Measurements from ENCODE around the gene TSG101.

TSG101 gene

DNA sequence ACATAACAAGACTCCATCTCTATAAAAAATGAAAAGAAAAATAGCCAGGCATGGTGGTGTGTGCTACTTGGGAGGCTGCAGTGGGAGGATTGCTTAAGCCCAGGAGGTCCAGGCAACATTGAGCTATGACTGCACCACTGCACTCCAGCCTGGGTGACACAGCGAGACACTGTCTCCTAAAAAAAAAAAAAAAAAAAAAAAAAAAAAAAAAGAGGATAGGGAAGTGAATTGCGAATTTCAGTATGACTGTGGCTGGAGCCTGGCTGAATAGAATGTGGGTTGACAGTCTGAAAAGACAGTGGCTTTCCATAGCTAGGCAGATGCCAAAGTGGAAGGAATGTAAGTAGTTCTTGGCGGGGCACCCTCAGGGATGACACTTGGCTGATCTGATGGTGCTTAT, 77.5 kb downstream of the TSG101 start:
- no peak overlapping the region for H3K23ac ChIP-seq (ENCODE audit: low read length)
- no peak overlapping the region for H4K91ac ChIP-seq (ENCODE audit: low read depth, low read length)
- H3K4ac ChIP-seq (ENCODE audit: low read depth, low read length) = no peak overlapping the region
- no peak overlapping the region for H2AK5ac ChIP-seq (ENCODE audit: low read length)
- no peak overlapping the region for H2BK5ac ChIP-seq (ENCODE audit: low read depth, low read length, poor library complexity)
- no peaks in the 10 kb centered on the region for H3K27me3 ChIP-seq (ENCODE audit: insufficient read depth, low read length)
- H3K79me1 ChIP-seq (ENCODE audit: low read length) = no peaks in the 10 kb centered on the region
- H3K4me3 ChIP-seq (ENCODE audit: low read depth, low read length) = no peak overlapping the region
- no peak overlapping the region for H3K18ac ChIP-seq (ENCODE audit: low read length)
- no peak overlapping the region for H4K8ac ChIP-seq (ENCODE audit: low read depth, low read length)
- no peak overlapping the region for H2BK120ac ChIP-seq (ENCODE audit: insufficient read depth, low read length, poor library complexity)
- no peaks in the 10 kb centered on the region for H3K4me1 ChIP-seq (ENCODE audit: control insufficient read depth in 1 of 2, insufficient read depth in 2 of 2, low read length in 2 of 2)
- H3K4me2 ChIP-seq (ENCODE audit: low read length) = no peak overlapping the region
- no CpG with 5 or more reads among the region's 3 CpGs for WGBS (ENCODE audit: extremely low coverage, insufficient coverage, insufficient read length)
- no peak overlapping the region for H4K12ac ChIP-seq (ENCODE audit: low read depth, low read length)
- no peaks in the 10 kb centered on the region for H3K9me3 ChIP-seq (ENCODE audit: insufficient read depth, low read depth, low read length)
- no peaks in the 10 kb centered on the region for H3K79me2 ChIP-seq (ENCODE audit: control insufficient read depth, insufficient read depth, low read length, poor library complexity)
- H3K9ac ChIP-seq (ENCODE audit: low read length) = no peak overlapping the region
- H2AFZ ChIP-seq (ENCODE audit: insufficient read depth, low read length, poor library complexity) = no peak overlapping the region
- no peak for DNase-seq
- H3K14ac ChIP-seq (ENCODE audit: low read length) = no peak overlapping the region
- no peaks in the 10 kb centered on the region for H3K36me3 ChIP-seq (ENCODE audit: control insufficient read depth in 1 of 2, insufficient read depth in 2 of 2, low read length in 2 of 2)
- H2BK12ac ChIP-seq (ENCODE audit: low read length) = no peak overlapping the region
- H3K27ac ChIP-seq (ENCODE audit: low read depth, low read length) = no peak overlapping the region

GRCh38 chr11:18438691-18439090, 88.1 kb downstream of the TSG101 start:
- Histone ChIP-seq H3K79me2 (ENCODE audit: control insufficient read depth, insufficient read depth, low read length, poor library complexity) (no peaks in the 10 kb centered on the region), H3K18ac (ENCODE audit: low read length) (no peak overlapping the region)

More at GRCh38 chr11:18438691-18439090, 88.1 kb downstream of the TSG101 start:
- H4K8ac ChIP-seq (ENCODE audit: low read depth, low read length) = no peak overlapping the region
- no peak for DNase-seq
- H3K27ac ChIP-seq (ENCODE audit: low read depth, low read length) = no peak overlapping the region
- no peaks in the 10 kb centered on the region for H3K36me3 ChIP-seq (ENCODE audit: control insufficient read depth in 1 of 2, insufficient read depth in 2 of 2, low read length in 2 of 2)
- H4K91ac ChIP-seq (ENCODE audit: low read depth, low read length) = no peak overlapping the region
- H2BK120ac ChIP-seq (ENCODE audit: insufficient read depth, low read length, poor library complexity) = no peak overlapping the region
- no peak overlapping the region for H3K4ac ChIP-seq (ENCODE audit: low read depth, low read length)
- no peak overlapping the region for H3K14ac ChIP-seq (ENCODE audit: low read length)
- H3K27me3 ChIP-seq (ENCODE audit: insufficient read depth, low read length) = no peaks in the 10 kb centered on the region
- no peak overlapping the region for H2AK5ac ChIP-seq (ENCODE audit: low read length)
- no peak overlapping the region for H3K4me2 ChIP-seq (ENCODE audit: low read length)
- no peak overlapping the region for H3K4me3 ChIP-seq (ENCODE audit: low read depth, low read length)
- no peaks in the 10 kb centered on the region for H3K79me1 ChIP-seq (ENCODE audit: low read length)
- no peak overlapping the region for H4K12ac ChIP-seq (ENCODE audit: low read depth, low read length)
- no peak overlapping the region for H2BK5ac ChIP-seq (ENCODE audit: low read depth, low read length, poor library complexity)
- H3K23ac ChIP-seq (ENCODE audit: low read length) = no peak overlapping the region
- no peak overlapping the region for H2BK12ac ChIP-seq (ENCODE audit: low read length)
- H3K9ac ChIP-seq (ENCODE audit: low read length) = no peak overlapping the region
- no CpG with 5 or more reads among the region's 2 CpGs for WGBS (ENCODE audit: extremely low coverage, insufficient coverage, insufficient read length)
- no peaks in the 10 kb centered on the region for H3K4me1 ChIP-seq (ENCODE audit: control insufficient read depth in 1 of 2, insufficient read depth in 2 of 2, low read length in 2 of 2)
- no peak overlapping the region for H2AFZ ChIP-seq (ENCODE audit: insufficient read depth, low read length, poor library complexity)
- no peaks in the 10 kb centered on the region for H3K9me3 ChIP-seq (ENCODE audit: insufficient read depth, low read depth, low read length)

All from trophoblast cell (in vitro differentiated cells and primary cell).